HG02973 (cell line): ENCODE results near the gene UFSP1.
"Not testable (repeated sequence)": the region's sequence is repeated elsewhere in the genome, so short reads cannot be mapped to it uniquely, and the experiment has no call there.

Source experiments
- ATAC-seq: cut with Tn5 transposase; IDR thresholded peaks from one replicate; pipeline ENCODE4 v1.9.1; 2021; ENCODE audit warnings: moderate library complexity; ENCODE audit not compliant: unreplicated experiment

Gene UFSP1

DNA sequence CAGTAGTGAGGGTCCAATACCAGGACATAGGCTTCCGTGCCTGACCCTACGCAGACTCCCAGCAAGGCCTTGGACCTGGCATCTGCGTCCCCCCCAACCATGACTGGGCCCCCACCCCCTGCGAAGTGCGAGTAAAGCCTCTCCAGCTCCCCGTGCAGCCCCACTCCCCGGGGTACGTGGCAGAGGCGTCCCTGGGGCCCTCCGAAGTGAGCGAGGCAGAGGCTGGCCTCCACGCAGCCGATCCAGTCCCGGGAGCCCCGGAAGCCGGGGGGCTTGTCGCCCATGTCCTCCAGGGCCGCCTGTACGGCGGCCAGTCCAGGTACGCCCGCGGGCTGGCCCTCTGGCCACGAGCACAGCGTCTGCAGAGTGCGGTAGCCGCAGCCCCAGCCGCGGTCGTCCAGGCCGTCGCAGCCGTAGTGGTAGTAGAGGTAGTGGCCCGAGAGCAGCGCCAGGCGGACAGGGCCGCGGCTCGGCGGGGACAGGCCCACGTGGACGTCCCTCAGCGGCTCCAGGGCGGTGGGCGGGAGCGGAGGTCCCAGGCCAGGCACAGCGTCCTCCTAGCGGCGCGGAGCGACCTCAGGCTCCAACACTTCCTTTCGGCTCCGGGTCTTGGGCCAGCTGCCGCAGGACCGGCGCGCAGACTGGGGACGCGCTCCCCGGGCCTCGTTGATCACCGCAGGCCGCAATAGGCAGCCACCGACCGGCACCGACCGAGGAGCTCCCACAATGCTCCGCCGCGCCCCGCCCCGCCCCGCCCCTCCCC lies at the start of gene UFSP1:
Gene UFSP1, minus strand, starts transcription at position 728 of the 763 bp plus-strand sequence. Its CDS starts 444 bp downstream, at position 284.
- ATAC-seq, result peak; percentile 20

DNA sequence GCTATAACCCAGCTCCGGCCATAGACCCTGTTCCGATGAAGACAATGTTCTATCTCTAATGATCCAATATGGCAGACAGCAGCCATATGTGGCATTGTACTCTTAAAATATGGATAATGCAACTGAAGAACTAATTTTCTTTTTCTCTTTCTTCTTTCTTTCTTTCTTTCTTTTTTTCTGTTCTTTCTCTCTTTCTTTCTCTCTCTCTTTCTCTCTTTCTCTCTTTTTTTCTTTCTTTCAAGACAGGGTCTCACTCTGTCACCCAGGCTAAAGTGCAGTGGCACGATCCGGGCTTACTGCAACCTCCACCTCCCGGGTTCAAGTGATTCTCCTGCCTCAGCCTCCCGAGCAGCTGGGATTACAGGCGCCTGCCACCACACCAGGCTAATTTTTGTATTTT lies 46.7 kb upstream of the UFSP1 start:
- ATAC-seq, result not testable (repeated sequence)

DNA sequence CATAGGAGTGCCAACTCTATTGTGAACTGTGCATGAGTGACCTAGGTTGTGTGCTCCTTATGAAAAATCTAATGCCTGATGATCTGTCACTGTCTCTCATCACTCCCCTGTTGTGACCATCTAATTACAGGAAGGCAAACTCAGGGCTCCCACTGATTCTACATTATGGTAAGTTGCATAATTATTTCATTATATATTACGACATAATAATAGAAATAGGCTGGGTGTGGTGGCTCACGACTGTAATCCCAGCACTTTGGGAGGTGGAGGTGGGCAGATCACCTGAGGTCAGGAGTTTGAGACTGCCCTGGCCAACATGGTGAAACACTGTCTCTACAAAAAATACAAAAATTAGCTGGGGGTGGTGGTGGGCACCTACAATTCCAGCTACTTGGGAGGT lies 45.9 kb upstream of the UFSP1 start:
- not testable (repeated sequence) for ATAC-seq

DNA sequence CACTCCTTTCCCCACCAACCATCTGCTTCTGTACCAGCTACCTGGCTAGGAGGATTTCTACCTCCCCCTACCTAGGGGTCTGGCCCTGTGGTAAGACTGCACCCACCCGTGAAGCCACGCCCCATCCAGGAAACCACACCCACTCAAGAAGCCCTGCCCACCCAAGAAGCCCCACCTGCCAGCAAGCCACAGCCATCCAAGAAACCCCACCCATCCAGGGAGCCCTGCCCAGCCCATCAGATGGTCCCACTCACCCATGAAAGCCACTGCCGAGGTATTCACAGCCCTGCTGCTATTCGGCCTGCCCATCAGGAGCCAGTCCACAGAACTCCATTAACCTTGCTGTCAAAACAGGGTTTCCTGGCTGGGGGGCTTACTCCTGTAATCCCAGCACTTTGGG lies 44.2 kb upstream of the UFSP1 start:
- ATAC-seq, result no peak

DNA sequence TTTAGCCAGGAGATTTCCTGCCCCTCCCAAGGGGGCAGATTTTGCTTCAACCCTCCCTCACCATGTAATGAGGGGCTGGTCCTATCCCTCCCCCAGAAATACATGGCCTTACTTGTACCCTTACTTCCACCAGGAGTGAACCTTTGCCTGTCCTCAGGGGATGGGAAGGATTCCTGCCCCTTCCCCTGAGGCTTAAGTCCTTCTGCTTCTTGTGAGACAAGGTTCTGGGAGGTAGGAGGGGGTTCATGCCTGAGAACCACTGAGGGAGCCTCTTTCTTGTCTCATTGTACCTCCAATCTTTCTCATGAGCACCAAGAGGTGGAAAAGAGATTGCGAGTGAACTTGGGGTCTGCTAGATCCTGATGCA lies 40.3 kb upstream of the UFSP1 start:
- no peak for ATAC-seq

DNA sequence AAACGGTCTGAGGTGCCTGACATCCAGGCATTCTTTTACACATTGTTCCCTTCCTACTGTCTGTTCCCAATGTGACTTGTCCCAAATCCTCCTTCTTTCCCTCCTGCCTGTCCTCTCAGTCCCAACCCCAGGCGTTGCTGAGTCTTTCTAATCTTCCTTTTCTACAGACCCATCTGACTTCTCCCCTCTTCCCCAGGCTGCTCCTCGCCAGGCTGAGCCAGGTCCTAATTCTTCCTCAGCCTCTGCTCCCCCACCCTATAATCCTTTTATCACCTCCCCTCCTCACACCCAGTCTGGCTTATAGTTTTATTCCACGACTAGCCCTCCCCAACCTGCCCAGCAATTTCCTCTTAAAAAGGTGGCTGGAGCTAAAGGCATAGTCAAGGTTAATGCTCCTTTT lies 34.1 kb upstream of the UFSP1 start:
- not testable (repeated sequence) for ATAC-seq

DNA sequence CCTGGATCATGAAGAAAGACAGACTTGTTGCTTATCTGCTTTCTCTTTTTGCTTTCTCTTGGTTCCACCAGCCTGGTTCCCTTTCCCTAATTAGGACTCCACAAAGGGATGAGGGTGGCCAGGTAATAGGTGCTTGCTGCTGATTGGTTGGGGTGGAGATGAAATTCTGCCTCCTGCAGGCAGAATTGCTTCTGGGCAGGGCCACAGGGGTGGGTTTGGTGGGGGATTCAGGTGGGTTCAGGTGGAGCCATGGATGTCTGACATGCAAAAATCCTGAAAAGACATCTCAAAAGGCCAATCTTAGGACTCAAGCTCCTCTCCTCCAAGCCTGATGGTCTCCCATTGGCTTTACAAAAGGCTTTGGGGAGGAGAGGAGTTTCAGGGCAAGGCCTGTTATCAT lies 31.5 kb upstream of the UFSP1 start:
- no peak for ATAC-seq

DNA sequence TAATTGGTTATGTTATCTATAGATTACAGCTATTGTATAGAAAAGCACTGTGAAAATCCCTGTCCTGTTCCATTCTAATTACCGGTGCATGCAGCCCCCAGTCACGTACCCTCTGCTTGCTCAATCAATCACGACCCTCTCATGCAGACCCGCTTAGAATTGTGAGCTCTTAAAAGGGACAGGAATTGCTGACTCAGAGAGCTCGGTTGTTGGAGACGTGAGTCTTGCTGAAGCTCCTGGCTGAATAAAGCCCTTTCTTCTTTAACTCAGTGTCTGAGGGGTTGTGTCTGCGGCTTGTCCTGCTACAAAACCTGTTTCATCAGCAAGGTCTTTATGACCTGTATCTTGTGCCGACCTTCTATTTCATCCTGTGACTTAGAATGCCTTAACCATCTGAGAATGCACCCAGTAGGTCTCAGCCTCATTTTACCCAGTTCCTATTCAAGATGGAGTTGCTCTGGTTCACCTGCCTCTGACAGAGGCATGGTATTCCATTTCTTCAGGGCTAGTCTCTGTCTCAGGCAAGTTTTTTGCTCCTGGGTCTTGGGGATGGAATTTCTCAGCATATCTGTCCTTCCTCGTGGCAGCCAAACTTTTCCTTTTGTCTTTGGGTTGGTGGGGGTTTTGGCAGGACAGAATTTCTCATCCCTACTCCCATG lies 30.4 kb upstream of the UFSP1 start:
- not testable (repeated sequence) for ATAC-seq

DNA sequence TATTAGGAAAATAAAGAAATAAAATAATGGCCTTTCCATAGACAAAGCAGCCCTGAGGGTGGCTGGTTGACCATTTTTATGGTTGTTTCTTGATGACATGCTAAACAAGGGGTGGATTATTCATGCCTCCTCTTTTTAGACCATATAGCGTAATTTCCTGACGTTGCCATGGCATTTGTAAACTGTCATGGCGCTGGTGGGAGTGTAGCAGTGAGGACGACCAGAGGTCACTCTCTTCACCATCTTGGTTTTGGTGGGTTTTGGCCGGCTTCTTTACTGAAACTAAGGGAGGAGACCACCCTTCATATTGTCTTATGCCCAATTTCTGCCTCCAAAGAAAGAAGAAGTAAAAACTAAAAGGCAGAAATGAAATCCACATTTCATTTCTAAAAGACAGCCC lies 29.8 kb upstream of the UFSP1 start:
- ATAC-seq, result not testable (repeated sequence)

DNA sequence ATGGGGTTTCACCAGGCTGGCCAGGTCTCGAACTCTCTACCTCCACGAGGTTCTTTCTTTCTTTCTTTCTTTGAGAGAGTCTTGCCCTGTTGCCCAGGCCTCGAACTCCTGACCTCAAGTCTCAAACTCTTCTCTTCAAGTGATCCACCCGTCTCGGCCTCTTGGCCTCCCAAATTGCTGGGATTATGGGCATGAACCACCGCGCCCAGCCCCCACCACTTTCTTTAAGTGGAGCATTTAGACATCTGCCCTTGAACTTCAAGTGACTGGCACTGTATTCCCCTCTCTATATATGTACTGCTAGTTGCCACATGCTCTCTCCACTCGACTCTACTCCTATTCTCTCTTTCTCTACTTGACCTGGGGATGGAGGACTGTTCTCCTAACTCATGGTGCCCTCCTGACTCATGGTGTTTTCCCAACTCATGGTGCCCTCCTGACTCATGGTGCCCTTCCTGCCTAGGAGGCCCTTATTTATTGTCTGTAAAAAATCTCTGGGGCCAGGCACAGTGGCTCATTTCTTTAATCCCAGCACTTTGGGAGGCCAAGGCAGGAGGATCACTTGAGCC lies 25.4 kb upstream of the UFSP1 start:
- no peak for ATAC-seq

DNA sequence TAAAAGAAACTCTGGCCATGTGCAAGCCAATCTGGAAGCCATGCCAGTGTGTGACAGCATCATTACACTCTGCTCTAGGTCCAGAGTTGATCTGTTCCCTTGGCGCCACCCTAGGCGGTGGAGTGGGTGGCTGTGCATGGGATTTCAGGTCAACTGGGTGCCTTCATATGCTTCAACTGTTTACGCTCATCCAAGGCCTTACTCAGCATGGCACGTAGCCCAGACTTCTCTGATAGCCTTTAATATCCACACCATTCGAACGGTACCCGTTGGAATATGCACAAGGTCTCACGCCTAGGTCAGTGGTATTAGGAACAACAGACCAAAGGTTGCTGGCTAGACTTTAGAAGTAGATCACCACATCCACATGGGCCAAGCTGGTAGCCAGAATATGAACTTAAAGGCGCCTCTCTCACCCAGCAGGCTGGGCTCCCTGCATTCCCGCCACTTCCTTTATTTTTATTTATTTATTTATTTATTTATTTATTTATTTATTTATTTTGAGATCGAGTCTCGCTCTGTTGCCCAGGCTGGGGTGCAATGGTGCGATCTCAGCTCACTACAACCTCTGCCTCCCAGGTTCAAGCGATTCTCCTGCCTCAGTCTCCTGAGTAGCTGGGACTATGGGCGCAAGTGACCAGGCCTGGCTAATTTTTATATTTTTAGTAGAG lies 24.8 kb upstream of the UFSP1 start:
- ATAC-seq, result no peak

DNA sequence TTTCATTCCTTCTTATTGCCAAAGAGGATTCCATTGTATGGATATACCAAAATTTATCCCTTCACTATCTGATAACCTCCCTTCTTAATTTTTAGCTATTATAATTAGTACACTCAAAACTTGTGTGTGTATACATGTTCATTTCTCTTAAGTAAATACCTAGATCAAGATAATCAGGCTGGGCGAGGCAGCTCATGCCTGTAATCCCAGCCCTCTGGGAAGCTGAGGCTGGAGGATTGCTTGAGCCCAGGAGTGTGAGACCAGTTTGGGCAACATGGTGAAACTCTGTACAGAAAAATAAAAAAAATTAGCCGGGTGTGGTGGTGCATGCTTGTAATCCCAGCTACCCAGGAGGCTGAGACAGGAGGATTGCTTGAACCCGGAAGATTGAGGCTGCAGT lies 22.0 kb upstream of the UFSP1 start:
- ATAC-seq, result no peak

DNA sequence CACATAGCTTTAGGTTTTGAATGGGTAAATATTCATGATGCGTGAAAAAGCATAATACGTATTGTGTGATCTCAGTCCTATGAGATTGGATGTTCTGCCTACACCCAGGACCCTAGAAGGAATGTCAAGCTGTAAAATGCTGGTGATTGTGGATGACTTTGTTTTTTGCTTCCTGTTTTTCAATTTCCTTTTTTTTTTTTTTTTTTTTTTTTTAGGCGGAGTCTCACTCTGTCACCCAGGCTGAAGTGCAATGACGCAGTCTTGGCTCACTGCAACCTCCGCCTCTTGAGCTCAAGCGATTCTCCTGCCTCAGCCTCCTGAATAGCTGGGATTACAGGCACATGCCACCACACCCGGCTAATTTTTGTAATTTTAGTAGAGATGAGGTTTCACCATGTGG lies 20.9 kb upstream of the UFSP1 start:
- ATAC-seq, result not testable (repeated sequence)

DNA sequence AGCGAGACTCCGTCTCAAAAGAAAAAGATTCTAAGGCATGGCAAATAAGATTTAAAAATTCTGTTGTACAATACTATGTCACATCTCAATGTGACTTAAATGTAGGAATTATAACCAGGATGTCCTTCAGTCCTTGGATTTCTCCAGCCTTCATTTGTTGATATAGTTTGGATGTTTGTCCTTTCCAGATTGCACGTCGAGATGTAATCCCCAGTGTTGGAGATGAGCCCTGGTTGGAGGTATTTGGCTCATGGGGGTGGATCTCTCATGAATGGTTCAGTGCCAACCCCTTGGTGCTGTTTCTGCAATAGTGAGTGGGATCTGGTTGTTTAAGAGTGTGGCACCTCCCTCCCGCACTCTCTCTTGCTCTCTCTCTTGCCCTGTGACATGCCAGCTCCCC lies 19.0 kb upstream of the UFSP1 start:
- no peak for ATAC-seq

DNA sequence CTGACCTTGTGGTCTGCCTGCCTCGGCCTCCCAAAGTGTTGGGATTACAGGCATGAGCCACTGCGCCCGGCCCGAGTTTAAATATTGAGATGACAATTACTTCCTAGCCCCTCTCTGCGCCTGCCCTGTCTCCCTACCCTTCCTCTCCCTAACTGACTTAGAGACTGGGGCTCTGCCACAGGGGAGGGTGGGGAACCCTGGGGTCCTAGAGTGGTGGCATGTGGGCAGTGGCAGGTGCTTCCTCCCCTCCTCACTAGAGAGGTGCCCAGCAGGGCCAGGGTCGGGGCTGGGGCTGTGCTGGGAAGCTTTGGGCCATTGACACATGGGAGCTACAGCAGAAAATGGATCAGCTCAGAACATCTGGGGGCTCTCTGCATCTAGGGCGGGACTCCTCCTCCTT lies 13.1 kb upstream of the UFSP1 start:
- ATAC-seq, result no peak

DNA sequence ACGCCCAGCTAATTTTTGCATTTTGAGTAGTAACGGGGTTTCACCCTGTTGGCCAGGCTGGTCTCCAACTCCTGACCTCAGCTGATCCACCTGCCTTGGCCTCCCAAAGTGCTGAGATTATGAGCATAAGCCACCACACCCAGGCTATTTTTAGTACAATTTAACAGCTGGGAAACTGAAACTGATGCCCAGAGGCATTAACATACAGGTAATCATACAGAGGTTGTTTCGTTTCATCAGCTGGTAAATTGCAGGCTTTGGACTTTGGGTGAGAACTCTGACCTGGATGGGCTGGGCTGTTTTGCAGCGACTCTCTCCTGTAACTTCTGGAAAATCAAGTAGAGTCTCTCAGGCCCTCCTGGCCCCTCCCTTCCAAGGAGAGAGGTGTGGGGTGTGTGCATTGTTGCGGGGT lies 12.4 kb upstream of the UFSP1 start:
- ATAC-seq, result no peak

DNA sequence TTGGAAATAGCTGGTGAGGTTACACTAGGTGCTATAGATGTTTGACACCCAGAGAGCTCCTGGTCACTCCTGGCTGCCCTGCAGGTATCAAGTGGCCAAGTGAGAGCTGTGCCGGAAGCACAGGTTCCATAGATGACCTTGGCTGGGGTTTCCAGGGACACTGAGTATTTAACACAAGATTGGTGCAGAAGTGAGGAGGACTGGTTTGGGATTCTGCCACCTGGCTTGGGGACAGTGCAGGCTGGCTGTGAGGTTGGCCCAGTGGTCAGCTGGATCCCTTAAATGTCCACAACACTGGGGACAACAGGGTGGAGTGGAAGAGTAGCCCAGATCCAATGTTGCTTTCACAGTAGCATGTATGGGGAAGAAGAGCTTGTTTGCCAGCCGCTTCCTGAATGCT lies 11.5 kb upstream of the UFSP1 start:
- no peak for ATAC-seq

DNA sequence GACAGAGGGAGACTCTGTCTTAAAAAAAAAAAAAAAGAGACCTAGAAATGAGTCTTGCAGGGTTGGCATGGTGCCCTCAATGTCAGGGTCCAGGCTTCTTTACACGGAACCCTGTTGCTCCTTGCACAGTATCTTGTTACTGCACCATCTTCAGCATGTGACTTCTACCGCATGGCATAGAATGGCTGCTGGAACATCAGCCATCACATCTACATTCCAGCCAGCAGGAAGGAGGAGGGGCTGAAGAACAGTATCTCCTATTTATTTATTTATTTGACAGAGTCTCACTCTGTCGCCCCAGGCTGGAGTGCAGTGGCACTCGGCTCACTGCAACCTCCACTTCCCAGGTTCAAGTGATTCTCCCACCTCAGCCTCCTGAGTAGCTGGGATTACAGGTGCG lies 9.9 kb upstream of the UFSP1 start:
- no peak for ATAC-seq

DNA sequence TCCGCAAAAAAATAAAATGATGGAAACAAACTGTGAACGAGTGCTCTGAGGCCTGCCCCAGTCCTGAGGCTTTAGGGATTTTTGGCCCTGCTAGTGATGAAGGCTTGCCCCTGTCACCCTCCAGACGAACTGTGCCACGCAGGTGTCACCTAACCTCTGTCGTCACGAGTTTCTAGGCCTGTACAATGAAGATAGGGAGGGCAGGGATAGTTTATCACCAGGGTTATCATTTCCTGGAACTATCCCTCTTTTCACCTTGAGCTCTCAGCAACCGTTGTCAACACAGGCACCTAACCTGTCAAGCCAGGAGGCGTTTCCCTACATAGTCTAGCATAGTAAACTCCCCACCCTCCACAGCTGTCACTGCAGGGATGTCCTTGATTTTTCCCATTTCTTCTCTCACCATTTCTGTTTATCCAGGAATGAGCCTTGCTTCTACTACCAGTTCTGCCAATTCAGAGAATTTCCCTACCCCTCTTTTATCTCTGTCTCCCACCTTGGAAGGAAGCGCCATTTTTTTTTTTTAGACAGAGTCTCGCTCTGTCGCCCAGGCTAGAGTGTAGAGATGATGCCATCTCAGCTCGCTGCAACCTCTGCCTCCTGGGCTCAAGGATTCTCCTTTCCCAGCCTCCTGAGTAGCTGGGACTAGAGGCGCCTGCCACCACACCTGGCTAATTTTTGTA lies 8.4 kb upstream of the UFSP1 start:
- ATAC-seq, result no peak

DNA sequence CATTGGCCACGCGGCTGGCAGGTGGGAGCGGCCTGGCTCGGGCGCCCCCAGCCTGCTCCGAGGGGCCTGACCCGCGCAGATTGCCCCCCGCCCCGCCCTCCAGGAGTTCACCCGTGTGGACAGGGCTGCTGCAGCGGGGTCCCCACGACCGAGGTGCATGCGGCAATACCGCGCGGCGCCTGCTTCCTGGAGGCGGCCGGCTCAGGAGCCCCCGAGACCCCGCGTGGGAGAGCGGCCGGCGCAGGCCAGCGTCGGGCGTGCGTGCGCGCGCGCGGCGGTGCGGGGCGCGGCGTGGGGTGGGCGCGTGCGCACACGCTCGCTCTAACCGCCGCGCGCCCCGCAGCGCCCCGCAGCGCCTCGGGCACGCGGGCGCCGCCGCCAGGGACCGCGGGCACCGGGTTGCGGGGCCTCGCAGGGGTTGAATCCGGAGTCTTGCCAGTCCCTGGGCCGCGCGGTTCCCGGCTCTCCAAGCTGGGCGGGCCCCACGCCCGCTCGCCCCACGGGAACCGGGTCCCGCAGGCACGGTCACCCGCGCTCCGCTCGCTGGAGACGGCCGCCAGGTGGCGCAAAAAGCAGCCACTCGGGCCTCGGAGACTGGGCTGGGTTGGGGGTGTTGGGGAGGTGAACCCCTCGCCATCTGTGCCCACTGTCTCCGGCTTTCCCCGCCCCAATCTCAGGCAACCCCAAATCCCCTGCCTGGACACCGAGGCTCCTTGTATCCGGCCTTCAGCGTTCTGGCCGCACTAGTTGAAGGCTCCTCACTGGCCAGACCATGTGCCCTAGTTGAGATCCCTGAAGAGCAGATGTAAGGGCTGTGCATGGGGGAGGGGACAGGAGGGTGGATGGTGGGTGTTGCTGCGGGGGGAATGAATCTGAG lies 7.5 kb upstream of the UFSP1 start:
- ATAC-seq, result no peak
